ENCODE results near the gene AMN. TPM values are rescaled to one million over a fixed set of nuclear protein-coding genes. Genes with fewer than 3 reads are reported as not detected.

AMN gene
- total RNA-seq, 1 experiment from 2014 or later, result 21.8 TPM

GRCh38 chr14:102918438-102918837 lies 4.0 kb upstream of the AMN start:
- BruUV-seq (replicated peaks), result no TSS peak

GRCh38 chr14:102920273-102920997 lies 2.0 kb upstream of the AMN start:
- Histone ChIP-seq H4K20me1 (ENCODE audit: insufficient read depth) (no peaks in the 10 kb centered on the region), H3K79me2 (ENCODE audit: low read depth) (no peaks in the 10 kb centered on the region), H3K4me3 (no peak overlapping the region), H3K36me3 (ENCODE audit: low read depth) (no peaks in the 10 kb centered on the region), H3K27ac (no peak overlapping the region), H2AFZ (no peak overlapping the region), H3F3A (ENCODE audit: insufficient read depth, low read depth) (no peaks in the 10 kb centered on the region; the same call in 1 of the 2 replicates), H3K4me1 (replicated peaks; ENCODE audit: insufficient read depth) (no peaks in the 10 kb centered on the region), H3K4me2 (no peak overlapping the region), H3K27me3 (ENCODE audit: insufficient read depth, low read depth) (no peaks in the 10 kb centered on the region), H3K9me2 (ENCODE audit: insufficient read depth) (no peaks in the 10 kb centered on the region), H3K9me3 (ENCODE audit: insufficient read depth, low read depth) (no peaks in the 10 kb centered on the region; the same call in 1 of the 2 replicates)
- intact Hi-C loops (cut with micrococcal nuclease; ENCODE audit: unreplicated experiment), result no loop called here
- CTCF ChIA-PET, result no interaction called here
- POLR2A ChIA-PET (ENCODE audit: unreplicated experiment), result no interaction called here
- no peak for DNase-seq
- no TSS peak for BruUV-seq (replicated peaks)
- TF ChIP-seq CTCF (conservative IDR thresholded peaks at IDR 0.05), result no peak
- TF ChIP-seq EZH2 (IDR thresholded peaks at IDR 0.05; ENCODE audit: low read depth), result no peak

More at GRCh38 chr14:102918438-102918837, 4.0 kb upstream of the AMN start:
- no peaks in the 10 kb centered on the region; the same call in 1 of the 2 replicates for H3K9me3 ChIP-seq (ENCODE audit: insufficient read depth, low read depth)
- no peaks in the 10 kb centered on the region for H3K79me2 ChIP-seq (ENCODE audit: low read depth)
- no peak overlapping the region for H3K4me2 ChIP-seq
- no peak overlapping the region for H3K27ac ChIP-seq
- no peaks in the 10 kb centered on the region; the same call in 1 of the 2 replicates for H3F3A ChIP-seq (ENCODE audit: insufficient read depth, low read depth)
- no peak overlapping the region for H2AFZ ChIP-seq
- no peak for TF ChIP-seq EZH2 (IDR thresholded peaks at IDR 0.05; ENCODE audit: low read depth)
- no peak for TF ChIP-seq CTCF (conservative IDR thresholded peaks at IDR 0.05)
- ChIA-PET POLR2A (ENCODE audit: unreplicated experiment) (no interaction called here), CTCF (interaction anchor here (0.6 kb wide), 1 partner anchor 359 kb away, joined by 3 read pairs; no protein-coding TSS in a partner anchor)
- H3K27me3 ChIP-seq (ENCODE audit: insufficient read depth, low read depth), result no peaks in the 10 kb centered on the region
- H4K20me1 ChIP-seq (ENCODE audit: insufficient read depth), result no peaks in the 10 kb centered on the region
- H3K4me1 ChIP-seq (replicated peaks; ENCODE audit: insufficient read depth), result no peaks in the 10 kb centered on the region
- no peak overlapping the region for H3K4me3 ChIP-seq
- no peaks in the 10 kb centered on the region for H3K36me3 ChIP-seq (ENCODE audit: low read depth)
- H3K9me2 ChIP-seq (ENCODE audit: insufficient read depth), result no peaks in the 10 kb centered on the region
- DNase-seq, result no peak
- intact Hi-C loops (cut with micrococcal nuclease; ENCODE audit: unreplicated experiment), result loop anchor here (1.0 to 5.0 kb wide), 3 partner anchors 136 to 481 kb away; no protein-coding TSS in a partner anchor

GRCh38 chr14:102920998-102921304 lies 1.5 kb upstream of the AMN start:
- H3K4me3 ChIP-seq, result no peak overlapping the region
- no peak overlapping the region for H3K4me2 ChIP-seq
- no peaks in the 10 kb centered on the region; the same call in 1 of the 2 replicates for H3K9me3 ChIP-seq (ENCODE audit: insufficient read depth, low read depth)
- H3K36me3 ChIP-seq (ENCODE audit: low read depth), result no peaks in the 10 kb centered on the region
- ChIA-PET CTCF (no interaction called here), POLR2A (ENCODE audit: unreplicated experiment) (no interaction called here)
- no peak for DNase-seq
- no peak overlapping the region for H2AFZ ChIP-seq
- no TSS peak for BruUV-seq (replicated peaks)
- no peaks in the 10 kb centered on the region for H3K27me3 ChIP-seq (ENCODE audit: insufficient read depth, low read depth)
- no peaks in the 10 kb centered on the region; the same call in none of the 2 replicates for H3F3A ChIP-seq (ENCODE audit: insufficient read depth, low read depth)
- H3K4me1 ChIP-seq (replicated peaks; ENCODE audit: insufficient read depth), result no peaks in the 10 kb centered on the region
- no peaks in the 10 kb centered on the region for H3K9me2 ChIP-seq (ENCODE audit: insufficient read depth)
- no peak for TF ChIP-seq EZH2 (IDR thresholded peaks at IDR 0.05; ENCODE audit: low read depth)
- no peak for TF ChIP-seq CTCF (conservative IDR thresholded peaks at IDR 0.05)
- no peaks in the 10 kb centered on the region for H4K20me1 ChIP-seq (ENCODE audit: insufficient read depth)
- no peaks in the 10 kb centered on the region for H3K79me2 ChIP-seq (ENCODE audit: low read depth)
- H3K27ac ChIP-seq, result no peak overlapping the region
- intact Hi-C loops (cut with micrococcal nuclease; ENCODE audit: unreplicated experiment), result no loop called here
